ENCODE data around the gene AVEN.

AVEN gene

DNA sequence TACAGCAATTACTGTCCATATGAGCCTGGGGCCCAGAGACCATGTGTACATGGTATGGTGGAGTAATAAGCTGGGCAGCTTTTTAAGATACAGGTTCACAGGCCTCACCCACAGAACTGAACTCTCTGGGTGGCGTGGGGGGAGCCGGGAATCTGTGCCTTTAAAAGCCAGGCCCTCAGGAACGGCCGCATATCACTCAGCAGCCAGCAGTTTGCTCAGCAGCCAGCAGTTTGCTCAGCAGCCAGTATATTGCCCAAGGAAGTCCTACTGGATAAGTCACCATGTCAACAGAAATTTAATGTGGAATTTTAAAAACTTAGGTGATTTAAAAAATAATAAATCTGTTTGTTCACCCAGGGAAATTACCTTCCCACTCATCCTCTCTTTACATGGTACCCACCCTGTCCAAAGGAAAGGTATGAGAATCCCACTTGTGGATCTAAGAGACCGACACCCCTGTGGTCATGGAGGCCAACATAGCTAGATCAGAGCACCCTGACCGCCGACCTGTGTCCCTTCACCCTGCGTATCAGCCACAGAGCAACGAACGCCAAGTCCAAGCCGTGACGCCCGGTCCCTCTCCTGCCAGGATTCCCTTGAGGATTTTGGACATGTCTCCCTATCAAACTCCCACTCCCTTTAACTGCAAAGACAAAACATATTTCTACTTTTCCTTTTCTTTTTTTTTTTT, 166.4 kb downstream of the AVEN start:
- no peak for TF ChIP-seq TAF1 (IDR thresholded peaks at IDR 0.05; ENCODE audit: borderline replicate concordance, insufficient read depth, low read length)
- no peak for TF ChIP-seq SIN3A (IDR thresholded peaks at IDR 0.05; ENCODE audit: borderline replicate concordance, insufficient read depth, low read length)
- TF ChIP-seq, protein P1, sequence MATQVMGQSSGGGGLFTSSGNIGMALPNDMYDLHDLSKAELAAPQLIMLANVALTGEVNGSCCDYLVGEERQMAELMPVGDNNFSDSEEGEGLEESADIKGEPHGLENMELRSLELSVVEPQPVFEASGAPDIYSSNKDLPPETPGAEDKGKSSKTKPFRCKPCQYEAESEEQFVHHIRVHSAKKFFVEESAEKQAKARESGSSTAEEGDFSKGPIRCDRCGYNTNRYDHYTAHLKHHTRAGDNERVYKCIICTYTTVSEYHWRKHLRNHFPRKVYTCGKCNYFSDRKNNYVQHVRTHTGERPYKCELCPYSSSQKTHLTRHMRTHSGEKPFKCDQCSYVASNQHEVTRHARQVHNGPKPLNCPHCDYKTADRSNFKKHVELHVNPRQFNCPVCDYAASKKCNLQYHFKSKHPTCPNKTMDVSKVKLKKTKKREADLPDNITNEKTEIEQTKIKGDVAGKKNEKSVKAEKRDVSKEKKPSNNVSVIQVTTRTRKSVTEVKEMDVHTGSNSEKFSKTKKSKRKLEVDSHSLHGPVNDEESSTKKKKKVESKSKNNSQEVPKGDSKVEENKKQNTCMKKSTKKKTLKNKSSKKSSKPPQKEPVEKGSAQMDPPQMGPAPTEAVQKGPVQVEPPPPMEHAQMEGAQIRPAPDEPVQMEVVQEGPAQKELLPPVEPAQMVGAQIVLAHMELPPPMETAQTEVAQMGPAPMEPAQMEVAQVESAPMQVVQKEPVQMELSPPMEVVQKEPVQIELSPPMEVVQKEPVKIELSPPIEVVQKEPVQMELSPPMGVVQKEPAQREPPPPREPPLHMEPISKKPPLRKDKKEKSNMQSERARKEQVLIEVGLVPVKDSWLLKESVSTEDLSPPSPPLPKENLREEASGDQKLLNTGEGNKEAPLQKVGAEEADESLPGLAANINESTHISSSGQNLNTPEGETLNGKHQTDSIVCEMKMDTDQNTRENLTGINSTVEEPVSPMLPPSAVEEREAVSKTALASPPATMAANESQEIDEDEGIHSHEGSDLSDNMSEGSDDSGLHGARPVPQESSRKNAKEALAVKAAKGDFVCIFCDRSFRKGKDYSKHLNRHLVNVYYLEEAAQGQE (IDR thresholded peaks at IDR 0.05; ENCODE audit: insufficient read depth in 1 of 2, low read depth in 2 of 2, low read length in 2 of 2): no peak

DNA sequence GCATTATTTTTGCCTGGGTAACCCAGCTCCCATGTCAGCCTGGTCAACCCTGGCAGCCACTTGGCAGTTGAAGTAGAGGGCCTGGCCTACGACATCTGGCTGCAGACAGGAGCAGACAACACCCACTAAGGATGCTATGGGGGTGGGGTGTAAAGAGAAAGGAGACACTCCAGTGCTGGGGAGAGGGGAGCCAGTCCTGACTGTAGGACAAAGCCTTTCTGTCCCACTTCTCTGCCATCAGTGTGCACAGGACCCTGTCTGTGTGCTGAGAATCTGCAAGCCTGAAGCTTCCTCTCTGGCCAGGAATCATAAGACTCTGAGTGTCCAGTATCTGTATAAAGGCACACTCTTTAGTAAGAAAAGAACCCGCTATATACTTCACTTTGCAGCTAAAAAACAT, 167.0 kb downstream of the AVEN start:
- no peak for TF ChIP-seq FOXP2 (optimal IDR thresholded peaks at IDR 0.05; ENCODE audit: borderline replicate concordance, extremely low read depth, extremely low read length, insufficient read depth)
- no peak for TF ChIP-seq TAF1 (IDR thresholded peaks at IDR 0.05; ENCODE audit: borderline replicate concordance, insufficient read depth, low read length)
- no peak for TF ChIP-seq SIN3A (IDR thresholded peaks at IDR 0.05; ENCODE audit: borderline replicate concordance, insufficient read depth, low read length)
- no peak for TF ChIP-seq POLR2AphosphoS5 (IDR thresholded peaks at IDR 0.05; ENCODE audit: low read depth, low read length)
- TF ChIP-seq, protein P1 (IDR thresholded peaks at IDR 0.05; ENCODE audit: insufficient read depth in 1 of 2, low read depth in 2 of 2, low read length in 2 of 2): no peak

DNA sequence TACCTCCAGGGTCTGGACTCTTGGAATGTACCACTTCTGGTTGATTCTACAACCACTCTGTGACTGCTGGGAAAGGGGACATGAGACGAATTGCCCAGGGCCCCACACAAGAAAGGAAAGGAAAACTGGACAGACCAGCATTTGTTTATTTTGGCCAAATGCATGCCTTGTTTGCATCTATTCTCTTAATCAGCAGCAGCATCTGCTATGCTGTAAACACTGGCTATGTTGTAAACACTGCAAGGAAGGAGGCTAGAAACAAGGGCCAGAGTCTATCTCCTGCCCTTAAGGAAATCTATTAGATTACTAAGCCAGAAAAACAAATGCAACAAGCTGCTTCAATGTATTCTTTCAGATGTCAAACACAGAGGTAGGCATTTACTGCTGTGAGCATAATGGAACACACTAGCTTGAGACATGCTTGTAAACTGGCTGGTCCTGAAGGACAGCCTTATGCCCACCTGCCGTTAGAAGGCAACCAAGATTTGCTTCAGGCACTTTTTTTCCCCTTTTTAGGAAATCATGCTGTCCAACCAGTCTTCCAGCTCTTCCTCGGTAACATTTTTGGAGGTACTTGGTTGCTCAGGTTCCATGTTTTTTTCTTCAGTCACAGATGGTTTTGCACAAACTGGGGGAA, 172.8 kb downstream of the AVEN start:
- TF ChIP-seq SIN3A (IDR thresholded peaks at IDR 0.05; ENCODE audit: borderline replicate concordance, insufficient read depth, low read length) (no peak), TAF1 (IDR thresholded peaks at IDR 0.05; ENCODE audit: borderline replicate concordance, insufficient read depth, low read length) (no peak), POLR2AphosphoS5 (IDR thresholded peaks at IDR 0.05; ENCODE audit: low read depth, low read length) (no peak), FOXP2 (optimal IDR thresholded peaks at IDR 0.05; ENCODE audit: borderline replicate concordance, extremely low read depth, extremely low read length, insufficient read depth) (no peak)
- TF ChIP-seq, protein P1 (IDR thresholded peaks at IDR 0.05; ENCODE audit: insufficient read depth in 1 of 2, low read depth in 2 of 2, low read length in 2 of 2): no peak

DNA sequence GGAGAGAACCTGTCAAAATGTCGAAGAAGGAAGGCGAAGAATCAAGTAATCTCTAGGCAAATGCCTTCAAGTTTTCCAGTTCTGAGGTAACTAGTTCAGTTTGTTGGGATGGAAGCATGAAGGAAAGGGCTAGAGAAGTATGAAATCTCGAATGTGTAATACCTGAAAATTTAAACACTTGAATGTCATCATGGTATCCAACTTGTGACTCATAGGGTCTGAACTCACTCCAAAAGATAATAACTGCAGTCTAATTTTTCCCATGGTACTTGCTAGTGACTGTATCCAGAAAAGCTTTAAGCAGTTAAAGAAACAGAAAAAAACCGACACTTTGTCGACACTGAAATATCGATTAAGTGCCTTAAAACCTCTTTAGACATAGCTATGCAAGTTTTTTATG, 173.6 kb downstream of the AVEN start:
- TF ChIP-seq TAF1 (IDR thresholded peaks at IDR 0.05; ENCODE audit: borderline replicate concordance, insufficient read depth, low read length): no peak
- TF ChIP-seq POLR2AphosphoS5 (IDR thresholded peaks at IDR 0.05; ENCODE audit: low read depth, low read length): no peak
- TF ChIP-seq, protein P1 (IDR thresholded peaks at IDR 0.05; ENCODE audit: insufficient read depth in 1 of 2, low read depth in 2 of 2, low read length in 2 of 2): no peak
- no peak for TF ChIP-seq FOXP2 (optimal IDR thresholded peaks at IDR 0.05; ENCODE audit: borderline replicate concordance, extremely low read depth, extremely low read length, insufficient read depth)
- TF ChIP-seq SIN3A (IDR thresholded peaks at IDR 0.05; ENCODE audit: borderline replicate concordance, insufficient read depth, low read length): no peak

Data from PFSK-1 (cell line).